SHP77 (cell line): ENCODE measurements around the gene ABCC12.

Source experiments
- DNase-seq, 2 experiments: peaks; one replicate each; lab custom pipeline; 2025; lab: John Stamatoyannopoulos, UW

The ABCC12 gene

DNA sequence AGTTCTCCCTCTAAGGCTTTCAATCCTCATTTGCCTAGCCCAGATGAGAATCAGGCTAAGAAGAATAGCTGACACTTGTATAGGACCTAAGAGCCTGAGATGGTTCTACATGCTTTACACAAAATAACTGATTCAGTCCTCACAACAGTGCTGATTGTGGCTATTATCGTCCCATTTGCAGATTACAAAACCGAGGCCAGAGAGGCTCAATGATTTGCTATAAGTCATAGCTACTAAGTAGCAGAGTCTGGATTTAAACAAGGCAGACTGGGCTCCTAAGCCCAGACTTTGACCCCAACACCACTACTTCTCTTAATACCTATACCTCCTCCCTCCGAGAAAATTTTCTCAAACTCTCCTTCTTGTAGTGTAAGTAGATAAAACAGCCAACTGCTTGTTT, 23.1 kb downstream of the ABCC12 start:
- DNase-seq, result no peak

DNA sequence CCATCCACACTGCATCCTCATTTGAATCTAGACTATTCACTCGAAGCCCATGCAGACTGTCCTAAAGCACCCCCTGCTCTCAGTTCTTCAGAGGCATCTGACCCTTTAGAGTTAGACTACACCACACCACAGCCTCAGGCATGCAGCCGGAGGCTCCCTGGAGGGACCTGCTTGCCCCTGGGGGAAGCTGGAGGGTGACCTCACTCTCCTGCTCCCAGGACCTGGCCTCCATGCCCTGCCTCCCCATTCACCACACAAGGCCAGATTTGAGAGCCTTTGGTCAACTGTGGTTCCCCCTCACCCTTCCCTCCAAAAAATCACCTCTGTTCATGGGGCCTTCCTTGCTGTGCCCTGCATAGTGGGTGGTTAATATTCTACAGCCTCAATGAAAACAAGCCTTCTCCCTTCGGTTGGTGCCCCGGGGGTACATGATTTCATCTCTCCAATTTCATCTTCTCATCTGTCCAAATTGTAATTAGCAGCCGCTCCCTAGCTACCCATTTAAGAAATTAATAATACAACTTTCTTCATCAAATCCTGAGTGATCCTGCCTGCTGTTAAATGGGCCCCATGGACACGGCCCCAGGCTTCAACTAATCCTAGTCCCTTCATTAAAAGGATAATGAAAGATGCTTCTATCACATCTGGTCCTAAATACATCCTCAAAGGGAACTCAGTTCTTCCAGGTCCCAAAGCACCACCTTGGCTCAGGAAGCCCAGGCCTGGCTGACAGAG, 24.4 kb downstream of the ABCC12 start:
- no peak for DNase-seq

DNA sequence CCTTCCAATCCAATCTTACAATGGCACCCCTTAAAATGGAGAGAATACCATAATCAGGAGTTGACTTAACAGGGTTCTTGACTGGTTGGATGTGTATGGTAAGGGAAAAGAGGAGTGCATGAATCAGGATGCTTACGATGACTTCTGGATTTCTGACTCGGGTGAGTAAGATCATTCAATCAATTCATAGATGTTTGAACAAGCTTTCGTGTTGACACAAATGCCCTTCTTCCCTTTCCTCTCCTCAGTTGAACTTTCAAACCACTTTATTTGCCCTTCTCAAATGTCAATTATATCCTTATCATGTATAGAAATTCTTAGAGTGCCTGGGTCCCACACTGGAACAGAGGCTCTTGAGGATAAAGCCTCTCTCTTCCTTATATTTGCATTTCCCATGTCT, 25.9 kb downstream of the ABCC12 start:
- no peak for DNase-seq

DNA sequence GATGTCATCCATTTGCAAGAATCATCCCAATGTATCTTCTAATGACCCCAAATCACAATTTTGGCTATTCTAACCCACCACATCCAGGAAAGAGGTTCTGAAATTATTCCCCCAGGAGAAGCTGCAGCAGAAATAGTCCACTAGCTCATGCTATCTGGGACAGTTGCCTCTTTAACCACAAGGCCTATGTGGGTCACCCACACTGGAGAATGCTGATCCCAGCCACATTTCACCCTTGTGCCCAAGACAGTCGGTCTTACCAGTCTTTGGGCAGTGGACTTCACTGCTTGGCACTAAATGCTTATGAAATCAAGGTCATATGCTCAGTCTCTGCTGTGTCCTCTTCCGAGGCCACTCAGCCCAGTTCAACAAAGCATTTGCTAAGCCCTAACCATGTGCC, 27.0 kb downstream of the ABCC12 start:
- no peak for DNase-seq

DNA sequence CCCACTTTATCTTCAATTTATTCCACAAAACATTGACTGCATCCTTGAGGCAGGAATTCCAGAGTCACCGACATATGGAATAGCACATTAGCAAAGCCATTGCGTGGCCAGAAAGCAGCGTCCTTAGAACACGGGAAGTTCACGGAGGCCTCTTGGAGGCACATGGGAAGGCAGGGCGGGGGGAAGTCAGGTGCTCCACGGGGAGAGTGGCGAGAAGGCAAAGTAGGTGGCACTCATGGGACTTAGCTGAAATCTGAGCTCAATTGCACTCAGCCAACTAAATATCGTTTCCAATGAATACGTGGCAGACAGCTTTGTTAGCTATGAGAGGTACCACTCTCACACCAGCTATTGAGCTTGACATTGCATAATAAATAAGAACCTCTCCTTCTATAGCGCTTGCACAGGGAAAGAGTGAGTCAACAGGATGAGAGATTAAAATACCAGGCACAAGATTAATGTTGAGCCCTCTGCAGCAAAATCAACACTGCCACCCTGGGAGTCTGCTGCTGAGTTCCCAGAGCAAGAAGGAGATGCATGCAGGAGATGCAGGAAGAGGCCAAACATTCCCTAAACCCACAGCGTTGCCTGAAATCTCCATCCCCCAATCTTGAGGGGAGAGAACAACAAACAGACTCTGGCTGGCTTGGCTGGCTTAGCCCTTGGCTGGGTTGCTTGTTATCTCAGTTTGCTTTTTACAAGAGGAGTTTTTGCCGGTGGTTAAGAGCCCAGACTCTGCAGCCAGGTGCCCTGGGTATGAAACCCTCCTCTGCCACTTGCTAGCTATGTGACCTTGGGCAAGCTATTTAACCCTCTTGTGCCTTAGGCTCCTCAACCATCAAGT, 28.8 kb downstream of the ABCC12 start:
- no peak for DNase-seq

DNA sequence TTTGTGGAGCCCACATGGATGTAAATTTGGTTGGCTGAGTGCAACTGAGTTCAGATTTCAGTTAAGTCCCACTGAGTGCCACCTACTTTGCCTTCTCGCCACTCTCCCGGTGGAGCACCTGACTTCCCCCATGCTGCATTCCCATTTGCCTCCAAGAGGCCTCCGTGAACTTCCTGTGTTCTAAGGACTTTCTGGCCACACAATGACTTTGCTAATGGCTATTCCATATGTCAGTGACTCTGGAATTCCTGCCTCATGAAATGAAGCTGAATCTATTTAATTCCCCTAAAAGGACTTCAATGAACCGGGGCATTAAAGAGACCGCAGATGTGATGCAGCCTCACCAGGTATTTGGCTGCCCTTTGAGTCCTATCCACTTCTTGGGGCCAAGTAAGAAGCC, 29.9 kb downstream of the ABCC12 start:
- DNase-seq, result no peak

DNA sequence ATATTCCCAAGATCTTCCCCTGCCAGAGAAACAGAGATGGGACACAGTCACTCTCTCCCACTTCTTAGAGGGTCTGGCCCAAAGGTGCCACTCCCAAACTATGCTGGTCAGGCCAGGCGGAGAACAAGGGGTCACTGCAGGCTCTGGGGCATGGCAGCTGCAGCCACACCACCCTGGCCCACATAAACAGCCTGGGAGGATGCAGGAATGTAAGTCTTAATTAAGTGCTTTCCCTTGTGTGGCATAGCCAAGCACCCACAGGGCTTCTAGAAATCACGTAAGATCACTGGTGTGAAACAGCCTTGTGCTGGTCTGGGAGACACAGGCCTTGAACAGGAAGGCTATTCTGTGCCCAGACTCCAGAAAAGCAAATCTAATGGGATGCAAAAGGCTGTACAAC, 31.5 kb downstream of the ABCC12 start:
- DNase-seq, result no peak

DNA sequence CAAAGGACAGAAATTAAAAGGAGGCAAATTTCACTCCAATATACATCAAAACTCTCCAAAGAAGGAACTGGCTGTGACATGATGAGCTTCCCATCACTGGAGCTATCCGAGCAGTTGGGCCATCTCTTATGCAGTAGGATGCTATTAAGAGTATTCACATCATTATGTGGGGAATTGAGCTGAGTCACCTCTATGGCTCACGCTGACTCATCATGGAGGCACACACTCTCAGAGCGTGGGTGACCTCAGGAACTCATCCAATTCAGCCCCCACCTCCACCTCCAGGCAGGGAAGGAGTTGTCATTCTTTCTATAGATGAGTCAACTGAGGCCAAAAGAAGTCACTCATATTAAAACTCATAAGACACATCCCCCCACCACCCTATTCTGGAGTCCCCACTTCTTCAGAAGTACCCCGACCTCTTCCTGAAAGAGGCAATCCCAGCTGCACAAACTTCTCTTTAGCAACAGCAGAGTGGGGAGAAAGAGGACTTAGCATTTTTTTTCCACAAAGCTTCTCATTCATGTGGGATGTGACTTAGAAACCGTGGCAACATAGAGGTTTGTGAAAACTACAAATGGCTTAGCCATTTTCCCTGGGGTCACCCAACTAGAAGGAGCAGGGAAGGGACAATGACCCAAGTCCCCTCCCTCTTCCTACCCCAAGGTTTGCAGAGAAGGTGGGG, 32.5 kb downstream of the ABCC12 start:
- DNase-seq, result no peak

DNA sequence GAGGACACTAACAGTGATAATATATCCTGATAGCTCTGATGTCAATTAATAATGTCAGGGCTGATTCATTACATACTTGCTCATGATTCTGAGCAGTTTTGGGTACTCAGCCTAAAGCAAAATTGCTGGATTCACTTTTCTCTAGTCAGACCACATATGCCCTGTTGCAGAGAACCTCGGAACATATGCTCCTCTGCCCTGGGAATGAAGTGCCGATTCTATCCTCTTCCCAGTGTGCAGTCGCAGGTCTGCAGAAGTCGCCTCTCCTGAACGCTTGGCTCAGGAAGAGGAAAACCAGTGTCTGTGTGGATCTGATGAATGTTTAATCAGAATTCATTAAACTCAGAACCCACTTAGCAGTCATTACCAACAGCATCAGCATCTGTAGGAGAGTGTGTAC, 34.5 kb downstream of the ABCC12 start:
- DNase-seq, result no peak

DNA sequence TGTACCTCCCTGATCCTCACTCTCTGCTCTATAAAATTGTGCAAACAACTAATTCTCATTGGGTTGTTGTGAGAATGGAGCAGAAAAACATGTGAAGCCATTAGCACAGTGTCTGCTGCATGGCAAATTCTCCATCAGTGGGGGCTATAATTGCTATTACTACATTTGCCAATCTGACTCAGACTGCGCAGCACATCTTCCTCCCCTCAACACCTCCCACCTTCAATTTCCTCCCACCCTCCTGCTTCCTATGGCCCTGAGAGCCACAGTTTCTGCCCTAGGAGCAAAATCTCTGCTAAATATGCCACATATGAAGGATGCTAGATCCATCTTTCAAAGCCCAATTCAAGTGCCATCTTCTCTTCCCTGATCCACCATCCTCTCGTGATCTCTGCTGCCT, 37.0 kb downstream of the ABCC12 start:
- no peak for DNase-seq

DNA sequence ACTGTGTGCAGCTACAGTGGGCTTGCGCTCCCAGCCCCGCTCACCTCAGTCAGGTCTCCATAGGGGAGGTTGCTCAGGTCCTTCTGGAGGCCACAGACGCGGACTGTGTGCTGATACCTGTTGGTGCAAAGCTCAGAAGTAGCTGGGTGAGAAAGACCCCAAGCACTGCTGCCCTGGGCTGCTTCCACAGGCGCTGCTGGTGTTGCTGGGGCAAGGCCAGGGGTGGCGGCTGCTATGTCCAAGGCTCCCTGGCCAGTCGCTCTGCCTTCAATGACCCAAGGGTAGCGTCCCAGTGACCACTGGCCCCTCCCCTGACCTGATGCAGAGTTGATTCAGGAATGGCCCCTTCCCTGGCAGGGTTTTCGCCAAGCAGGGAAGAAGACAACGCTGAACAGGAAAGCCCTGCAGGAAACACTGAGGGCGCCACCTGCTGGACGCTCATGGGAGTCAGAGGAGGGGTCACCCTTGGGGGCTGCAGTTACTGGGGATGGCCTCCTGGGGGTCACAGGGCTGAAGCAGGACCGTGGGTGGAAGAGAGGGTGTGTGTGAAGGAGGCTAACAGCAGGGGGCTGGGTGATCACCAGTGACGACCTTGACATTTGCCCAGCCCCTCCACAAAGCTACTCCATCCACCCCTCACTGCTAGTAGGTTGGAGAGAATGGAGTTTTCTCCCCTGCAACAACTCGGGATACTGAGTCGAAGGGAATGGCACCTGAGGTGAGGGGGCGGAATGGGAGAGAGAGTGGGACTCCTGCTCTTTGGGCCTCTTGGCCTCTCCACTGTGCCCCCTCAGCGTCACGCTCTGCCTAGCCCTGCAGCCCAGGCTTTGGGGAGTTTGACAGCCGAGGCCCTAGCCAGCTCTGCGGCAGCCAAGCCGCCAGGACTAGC, 38.3 kb downstream of the ABCC12 start:
- peak; percentile 76 to 78 for DNase-seq

DNA sequence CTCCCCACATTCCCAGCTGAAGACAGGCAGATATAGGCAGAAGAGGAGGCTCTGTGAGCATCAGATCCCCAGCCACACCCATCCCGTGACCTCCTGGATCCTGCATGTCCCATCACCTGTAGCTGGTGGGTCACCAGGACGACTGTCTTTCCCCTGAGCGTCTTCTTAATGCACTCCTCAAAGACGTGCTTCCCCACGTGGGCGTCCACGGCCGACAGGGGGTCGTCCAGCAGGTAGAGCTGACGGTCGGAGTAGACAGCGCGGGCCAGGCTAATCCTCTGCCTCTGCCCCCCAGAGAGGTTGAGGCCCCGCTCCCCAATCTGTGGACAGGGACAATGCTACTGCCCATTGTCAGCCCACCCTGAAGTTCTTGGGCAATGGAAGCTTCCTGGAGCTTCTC, 40.5 kb downstream of the ABCC12 start:
- no peak for DNase-seq

DNA sequence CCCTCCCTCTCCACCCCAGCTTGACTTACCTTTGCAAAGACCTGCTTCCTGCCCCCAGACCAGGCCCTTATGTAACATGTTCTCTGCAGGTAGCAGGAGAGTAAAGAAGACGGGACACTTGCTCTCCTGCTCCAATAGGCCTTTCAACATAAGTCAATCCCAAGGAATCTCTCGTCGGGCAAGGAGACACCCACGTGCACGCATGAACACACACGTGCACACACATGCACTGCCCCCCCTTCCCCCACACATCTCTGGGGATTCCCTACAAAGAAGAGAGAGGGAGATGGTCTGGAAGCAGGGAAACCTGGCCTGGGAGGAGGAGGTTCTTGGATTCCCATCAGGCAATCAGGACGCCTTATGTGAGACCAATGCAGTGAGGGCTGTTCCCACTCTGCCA, 41.4 kb downstream of the ABCC12 start:
- DNase-seq, result no peak

DNA sequence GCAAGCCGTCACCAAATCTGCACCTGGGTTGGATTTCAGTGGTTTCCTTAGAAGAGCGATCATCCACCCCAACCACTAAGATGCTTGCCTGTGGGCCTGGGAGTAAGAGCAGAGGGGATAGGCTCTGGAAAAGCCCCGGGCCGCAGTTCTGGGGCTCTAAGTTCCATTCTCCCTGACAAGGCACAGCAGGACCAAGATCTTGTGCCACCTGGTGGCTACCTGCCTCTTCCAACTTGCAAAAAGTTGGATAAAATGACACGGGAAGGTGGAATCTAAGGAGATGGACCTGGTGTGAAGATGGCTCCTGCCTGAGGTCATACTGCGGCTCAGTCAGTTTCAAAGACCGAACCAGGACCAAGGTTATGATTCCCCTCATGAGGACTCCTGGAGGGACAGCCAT, 42.3 kb downstream of the ABCC12 start:
- no peak for DNase-seq

DNA sequence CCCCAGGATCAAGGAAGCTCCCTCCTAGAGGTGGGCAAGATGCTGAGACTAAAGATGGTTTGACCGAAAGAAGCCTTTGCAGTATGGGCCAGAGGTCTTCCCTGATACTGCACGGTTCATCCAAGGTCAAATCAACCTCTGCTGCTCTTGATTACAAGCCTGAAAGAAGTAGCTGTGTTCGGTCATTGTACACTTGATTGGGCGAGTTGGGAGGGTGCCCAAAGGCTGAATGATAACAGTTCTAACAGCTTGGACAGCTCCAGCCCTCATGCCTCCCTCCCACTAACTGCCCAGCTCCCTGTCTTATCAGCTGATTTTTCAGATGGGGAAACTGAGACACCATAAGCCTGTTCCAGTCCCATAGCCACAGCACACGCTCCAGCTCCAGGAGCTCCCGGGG, 42.8 kb downstream of the ABCC12 start:
- no peak for DNase-seq

DNA sequence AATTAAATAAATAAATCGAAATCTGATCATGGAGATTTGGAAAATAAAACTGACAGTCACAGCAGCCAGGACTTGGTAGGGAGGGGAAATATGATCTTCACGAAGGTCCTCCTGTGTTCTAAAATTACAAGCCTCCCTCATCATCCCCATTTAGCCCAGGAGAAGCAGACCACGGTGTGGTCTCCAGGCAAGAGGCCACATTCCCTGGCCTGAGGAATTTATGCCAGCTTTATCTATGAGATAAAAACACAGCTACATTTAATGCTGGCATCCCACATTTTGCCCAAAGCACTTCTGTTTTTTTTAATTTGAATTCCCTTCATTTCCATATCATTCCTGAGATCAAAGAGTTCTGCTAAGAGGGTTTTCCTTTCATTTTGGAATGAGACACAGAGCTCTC, 43.2 kb downstream of the ABCC12 start:
- no peak for DNase-seq

DNA sequence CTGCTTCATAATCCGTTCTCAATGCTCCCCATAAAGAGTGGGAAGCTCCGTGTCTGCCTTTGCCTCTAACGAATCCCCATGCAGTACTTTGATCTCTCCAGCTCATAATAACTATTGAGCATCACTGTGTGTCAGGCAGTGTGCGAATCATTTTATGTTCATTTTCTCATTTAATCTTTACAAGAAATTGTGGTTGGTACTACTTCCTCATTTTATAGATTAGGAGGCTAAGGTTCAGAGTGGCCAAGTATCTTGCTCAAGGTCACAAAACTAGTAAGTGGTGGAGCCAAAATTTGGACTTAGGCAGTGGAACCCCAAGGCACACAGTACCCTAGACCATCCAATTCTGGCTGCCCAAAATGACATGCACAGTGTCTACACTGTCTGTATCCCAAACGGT, 44.8 kb downstream of the ABCC12 start:
- no peak for DNase-seq

DNA sequence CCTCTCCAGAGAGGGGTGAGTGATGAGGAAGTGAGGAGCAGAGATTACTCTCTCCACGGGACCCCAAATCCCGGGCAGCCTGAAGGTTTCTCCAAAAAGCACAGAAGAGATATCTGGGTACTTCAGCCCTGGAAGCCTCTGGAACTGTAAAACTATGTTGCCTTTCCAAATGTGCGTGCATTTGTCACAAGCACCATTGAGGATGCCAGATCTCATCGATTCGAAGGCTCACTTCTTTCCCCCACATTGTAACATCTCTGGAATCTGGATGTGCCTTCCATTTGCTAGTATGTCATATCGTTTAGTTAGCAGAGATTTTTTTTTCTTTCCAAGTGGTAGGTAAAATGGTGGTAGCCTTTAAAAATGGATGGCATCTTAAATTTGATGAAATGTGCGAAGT, 45.8 kb downstream of the ABCC12 start:
- DNase-seq, result no peak

DNA sequence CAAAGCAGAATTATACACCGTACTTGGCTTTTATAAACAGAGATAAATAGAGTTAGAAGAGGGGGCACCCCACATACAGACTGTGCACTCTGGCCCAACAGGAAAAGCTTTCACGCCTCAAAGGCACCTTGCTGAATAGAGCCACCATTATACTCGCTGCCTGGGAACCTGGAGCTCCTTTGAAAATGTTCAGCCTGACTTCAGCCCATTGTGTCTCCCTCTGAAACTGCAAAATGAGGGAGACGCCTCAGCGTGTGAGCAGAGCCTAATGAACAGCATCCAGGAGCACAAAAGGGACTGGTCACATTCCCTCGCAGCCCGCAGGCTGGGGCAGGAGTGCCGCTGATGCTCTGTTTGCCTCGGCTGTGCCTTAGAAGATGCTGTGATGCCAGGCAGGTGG, 46.3 kb downstream of the ABCC12 start:
- DNase-seq, result no peak

DNA sequence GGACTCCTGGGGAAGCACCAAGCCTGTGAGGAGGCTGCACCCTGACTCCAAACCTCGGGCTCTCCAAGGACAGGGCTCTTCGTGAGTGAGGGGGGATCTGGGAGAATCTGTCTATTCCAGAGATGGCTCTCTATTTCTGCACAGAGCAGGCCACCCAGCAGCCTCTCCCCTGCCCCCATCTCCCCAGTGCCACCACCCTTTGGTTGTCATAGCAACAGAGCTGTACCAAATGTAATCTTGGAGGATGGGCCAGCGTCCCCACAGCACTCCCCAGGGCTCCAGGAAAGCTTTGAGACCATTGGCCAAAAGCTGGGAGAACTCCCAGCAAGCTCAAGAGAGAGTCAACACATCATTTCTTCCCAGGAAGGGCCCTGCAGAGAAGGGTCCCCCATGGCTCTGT, 49.3 kb downstream of the ABCC12 start:
- no peak for DNase-seq
